ENCODE measurements around the gene PDK4. TPM values are rescaled to one million over a fixed set of nuclear protein-coding genes. Genes with fewer than 3 reads are reported as not detected.

PDK4 gene
- total RNA-seq, 2 experiments from 2014 or later, result not detected

GRCh38 chr7:95622859-95623258 lies 26.5 kb upstream of the PDK4 start:
- DNase-seq (ENCODE audit: low spot score), result no peak
- Histone ChIP-seq H2AFZ (ENCODE audit: low read length) (no peak overlapping the region), H3K9me3 (ENCODE audit: low read length) (no peaks in the 10 kb centered on the region), H3K4me1 (ENCODE audit: insufficient read depth, low read length, poor library complexity, severe bottlenecking) (no peaks in the 10 kb centered on the region), H3K27ac (ENCODE audit: low read depth, low read length, poor library complexity, severe bottlenecking) (no peak overlapping the region), H4K20me1 (ENCODE audit: insufficient read depth, low read length) (no peaks in the 10 kb centered on the region), H3K36me3 (ENCODE audit: insufficient read depth, low read length) (no peaks in the 10 kb centered on the region), H3K9me2 (ENCODE audit: insufficient read depth, low read length) (no peaks in the 10 kb centered on the region), H3K79me2 (ENCODE audit: insufficient read depth, low read depth, low read length) (no peaks in the 10 kb centered on the region), H3K4me2 (ENCODE audit: low read length) (no peak overlapping the region), H3K4me3 (ENCODE audit: low read depth, low read length, poor library complexity, severe bottlenecking) (no peak overlapping the region)
- TF ChIP-seq, protein P1, sequence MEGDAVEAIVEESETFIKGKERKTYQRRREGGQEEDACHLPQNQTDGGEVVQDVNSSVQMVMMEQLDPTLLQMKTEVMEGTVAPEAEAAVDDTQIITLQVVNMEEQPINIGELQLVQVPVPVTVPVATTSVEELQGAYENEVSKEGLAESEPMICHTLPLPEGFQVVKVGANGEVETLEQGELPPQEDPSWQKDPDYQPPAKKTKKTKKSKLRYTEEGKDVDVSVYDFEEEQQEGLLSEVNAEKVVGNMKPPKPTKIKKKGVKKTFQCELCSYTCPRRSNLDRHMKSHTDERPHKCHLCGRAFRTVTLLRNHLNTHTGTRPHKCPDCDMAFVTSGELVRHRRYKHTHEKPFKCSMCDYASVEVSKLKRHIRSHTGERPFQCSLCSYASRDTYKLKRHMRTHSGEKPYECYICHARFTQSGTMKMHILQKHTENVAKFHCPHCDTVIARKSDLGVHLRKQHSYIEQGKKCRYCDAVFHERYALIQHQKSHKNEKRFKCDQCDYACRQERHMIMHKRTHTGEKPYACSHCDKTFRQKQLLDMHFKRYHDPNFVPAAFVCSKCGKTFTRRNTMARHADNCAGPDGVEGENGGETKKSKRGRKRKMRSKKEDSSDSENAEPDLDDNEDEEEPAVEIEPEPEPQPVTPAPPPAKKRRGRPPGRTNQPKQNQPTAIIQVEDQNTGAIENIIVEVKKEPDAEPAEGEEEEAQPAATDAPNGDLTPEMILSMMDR (conservative IDR thresholded peaks at IDR 0.05; ENCODE audit: low read length), result no peak
- TF ChIP-seq EZH2phosphoT487 (IDR thresholded peaks at IDR 0.05; ENCODE audit: borderline replicate concordance, low read depth, low read length), result no peak
- BruUV-seq (replicated peaks), result no TSS peak
- ChIA-PET CTCF (ENCODE audit: unreplicated experiment) (no interaction called here), POLR2A (interaction anchor here (0.6 to 0.8 kb wide), 2 partner anchors 9 to 30 kb away, joined by 3 to 4 read pairs; no protein-coding TSS in a partner anchor)
- intact Hi-C loops (cut with micrococcal nuclease; ENCODE audit: unreplicated experiment), result no loop called here

DNA sequence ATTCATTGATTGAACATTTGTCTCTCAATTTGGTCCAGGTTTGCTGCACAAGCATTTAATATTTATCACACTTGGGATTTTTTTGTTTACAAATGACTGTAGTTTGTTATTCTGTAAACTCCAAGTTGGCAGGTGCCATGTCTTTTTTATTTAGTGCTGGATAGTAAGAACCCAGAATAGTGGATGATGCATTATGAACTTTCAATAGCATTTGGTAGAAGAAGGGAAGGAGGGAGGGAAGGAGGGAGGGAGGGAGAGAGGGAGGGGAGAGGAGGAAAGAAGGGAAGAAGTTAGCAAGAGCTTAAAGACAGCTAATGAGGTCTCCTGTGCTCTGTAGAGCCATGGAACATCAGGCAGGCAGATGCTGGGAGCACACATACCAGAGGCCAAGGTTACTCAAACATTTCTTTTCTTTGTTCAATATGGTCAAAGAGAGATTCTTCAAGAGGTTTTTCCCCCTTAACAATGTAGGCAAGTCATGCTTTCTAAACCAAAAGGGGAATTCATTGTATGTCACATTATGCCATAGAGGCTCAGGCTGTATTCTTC lies 25.8 kb upstream of the PDK4 start:
- Histone ChIP-seq H3K4me2 (ENCODE audit: low read length) (no peak overlapping the region), H3K9me2 (ENCODE audit: insufficient read depth, low read length) (no peaks in the 10 kb centered on the region), H4K20me1 (ENCODE audit: insufficient read depth, low read length) (no peaks in the 10 kb centered on the region), H3K79me2 (ENCODE audit: insufficient read depth, low read depth, low read length) (no peaks in the 10 kb centered on the region), H3K36me3 (ENCODE audit: insufficient read depth, low read length) (no peaks in the 10 kb centered on the region), H3K4me3 (ENCODE audit: low read depth, low read length, poor library complexity, severe bottlenecking) (no peak overlapping the region), H3K9me3 (ENCODE audit: low read length) (no peaks in the 10 kb centered on the region), H2AFZ (ENCODE audit: low read length) (no peak overlapping the region), H3K27ac (ENCODE audit: low read depth, low read length, poor library complexity, severe bottlenecking) (no peak overlapping the region), H3K4me1 (ENCODE audit: insufficient read depth, low read length, poor library complexity, severe bottlenecking) (no peaks in the 10 kb centered on the region)
- intact Hi-C loops (cut with micrococcal nuclease; ENCODE audit: unreplicated experiment), result no loop called here
- DNase-seq (ENCODE audit: low spot score), result no peak
- POLR2A ChIA-PET, result interaction anchor here (0.8 kb wide), 1 partner anchor 8 kb away, joined by 3 read pairs; no protein-coding TSS in a partner anchor
- CTCF ChIA-PET (ENCODE audit: unreplicated experiment), result no interaction called here
- no TSS peak for BruUV-seq (replicated peaks)
- no peak for TF ChIP-seq EZH2phosphoT487 (IDR thresholded peaks at IDR 0.05; ENCODE audit: borderline replicate concordance, low read depth, low read length)
- TF ChIP-seq, protein P1 (conservative IDR thresholded peaks at IDR 0.05; ENCODE audit: low read length), result no peak

DNA sequence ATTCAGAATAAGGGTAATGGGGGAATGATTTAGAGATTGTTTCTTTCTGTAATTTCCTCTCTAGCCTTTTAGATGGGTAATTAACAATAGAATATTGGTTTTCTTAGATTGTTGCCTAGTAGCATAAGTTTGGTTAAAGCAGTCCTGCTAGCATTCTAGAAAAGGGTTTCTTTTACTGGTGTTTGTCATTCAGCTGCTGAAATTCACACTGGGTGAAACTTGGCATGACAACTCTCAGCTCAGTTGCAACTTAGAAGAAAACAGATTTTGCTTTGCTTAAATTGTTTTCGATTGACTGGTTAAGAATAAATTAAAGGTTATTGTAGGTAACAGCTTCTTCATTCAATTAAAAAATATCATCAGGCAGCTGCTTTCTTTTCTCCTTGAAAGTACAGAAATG lies 25.1 kb upstream of the PDK4 start:
- BruUV-seq (replicated peaks), result no TSS peak
- CTCF ChIA-PET (ENCODE audit: unreplicated experiment), result no interaction called here

More for the DNA sequence above, 25.1 kb upstream of the PDK4 start:
- Histone ChIP-seq H3K4me2 (ENCODE audit: low read length) (no peak overlapping the region), H3K9me2 (ENCODE audit: insufficient read depth, low read length) (no peaks in the 10 kb centered on the region), H3K4me3 (ENCODE audit: low read depth, low read length, poor library complexity, severe bottlenecking) (no peak overlapping the region), H4K20me1 (ENCODE audit: insufficient read depth, low read length) (no peaks in the 10 kb centered on the region), H3K27ac (ENCODE audit: low read depth, low read length, poor library complexity, severe bottlenecking) (no peak overlapping the region), H3K9me3 (ENCODE audit: low read length) (no peaks in the 10 kb centered on the region), H2AFZ (ENCODE audit: low read length) (no peak overlapping the region), H3K4me1 (ENCODE audit: insufficient read depth, low read length, poor library complexity, severe bottlenecking) (no peaks in the 10 kb centered on the region), H3K79me2 (ENCODE audit: insufficient read depth, low read depth, low read length) (no peaks in the 10 kb centered on the region), H3K36me3 (ENCODE audit: insufficient read depth, low read length) (no peaks in the 10 kb centered on the region)
- intact Hi-C loops (cut with micrococcal nuclease; ENCODE audit: unreplicated experiment), result no loop called here
- POLR2A ChIA-PET, result no interaction called here
- TF ChIP-seq EZH2phosphoT487 (IDR thresholded peaks at IDR 0.05; ENCODE audit: borderline replicate concordance, low read depth, low read length), result no peak
- TF ChIP-seq, protein P1 (conservative IDR thresholded peaks at IDR 0.05; ENCODE audit: low read length), result no peak
- DNase-seq (ENCODE audit: low spot score), result no peak
